Stimulated activated memory B cell treated with anti-CD40 and anti-IgM and Interleukin-4, amounts not matched to agents 10 μg/mL and 1 μg/mL and 100 μg/mL, for 72 hours (primary cell): ENCODE data around the gene CCZ1B.
"Not testable (repeated sequence)": the region's sequence is repeated elsewhere in the genome, so short reads cannot be mapped to it uniquely, and the experiment has no call there.

Experiments
- ATAC-seq: fragments of 150-1000 bp; cut with Tn5 transposase; 2 replicates; pipeline ENCODE4 v1.10.0; 2021
- H3K27ac Mint-ChIP-seq: one replicate; pipeline ENCODE4 v1.8.0; 2022; ENCODE audit warnings: mild to moderate bottlenecking, mixed read lengths
- H3K27me3 Mint-ChIP-seq: one replicate; pipeline ENCODE4 v1.8.0; 2022; ENCODE audit warnings: mixed read lengths
- H3K36me3 Mint-ChIP-seq: one replicate; pipeline ENCODE4 v1.8.0; 2022; ENCODE audit warnings: mixed read lengths
- H3K4me1 Mint-ChIP-seq: one replicate; pipeline ENCODE4 v1.8.0; 2022; ENCODE audit warnings: mixed read lengths
- H3K4me3 Mint-ChIP-seq: one replicate; pipeline ENCODE4 v1.8.0; 2022; ENCODE audit warnings: mild to moderate bottlenecking, moderate library complexity, mixed read lengths
- H3K9me3 Mint-ChIP-seq: one replicate; pipeline ENCODE4 v1.8.0; 2022; ENCODE audit warnings: mixed read lengths

CCZ1B gene

GRCh38 chr7:6843092-6843491, 17.0 kb upstream of the CCZ1B start:
- peaks cover 59% of the 10 kb centered on the region for H3K27me3 Mint-ChIP-seq
- H3K4me3 Mint-ChIP-seq, H3K9me3 Mint-ChIP-seq, ATAC-seq, H3K4me1 Mint-ChIP-seq, H3K27ac Mint-ChIP-seq, H3K36me3 Mint-ChIP-seq: not testable (repeated sequence)

- H3K36me3 Mint-ChIP-seq, H3K4me1 Mint-ChIP-seq, H3K4me3 Mint-ChIP-seq, ATAC-seq, H3K9me3 Mint-ChIP-seq, H3K27ac Mint-ChIP-seq: not testable (repeated sequence)
- H3K27me3 Mint-ChIP-seq = peaks cover 57% of the 10 kb centered on the region
Observed at GRCh38 chr7:6842278-6842921, 16.3 kb upstream of the CCZ1B start.

GRCh38 chr7:6837081-6837480, 11.0 kb upstream of the CCZ1B start:
- not testable (repeated sequence) for H3K9me3 Mint-ChIP-seq, H3K27ac Mint-ChIP-seq, H3K4me3 Mint-ChIP-seq, ATAC-seq, H3K4me1 Mint-ChIP-seq, H3K36me3 Mint-ChIP-seq
- H3K27me3 Mint-ChIP-seq = peaks cover 60% of the 10 kb centered on the region

- H3K4me3 Mint-ChIP-seq, H3K4me1 Mint-ChIP-seq, ATAC-seq, H3K9me3 Mint-ChIP-seq, H3K36me3 Mint-ChIP-seq, H3K27ac Mint-ChIP-seq: not testable (repeated sequence)
- H3K27me3 Mint-ChIP-seq = peaks cover 57% of the 10 kb centered on the region
Observed at GRCh38 chr7:6835521-6835920, 9.4 kb upstream of the CCZ1B start.

GRCh38 chr7:6833636-6834035, 7.6 kb upstream of the CCZ1B start:
- no peaks in the 10 kb centered on the region for H3K4me1 Mint-ChIP-seq
- H3K9me3 Mint-ChIP-seq = no peaks in the 10 kb centered on the region
- H3K36me3 Mint-ChIP-seq = no peaks in the 10 kb centered on the region
- H3K27me3 Mint-ChIP-seq = peaks cover 49% of the 10 kb centered on the region
- no peak overlapping the region for H3K27ac Mint-ChIP-seq
- no peak for ATAC-seq
- no peak overlapping the region for H3K4me3 Mint-ChIP-seq

GRCh38 chr7:6831018-6831725, 5.1 kb upstream of the CCZ1B start:
- Mint-ChIP-seq H3K4me3 (no peak overlapping the region), H3K4me1 (no peaks in the 10 kb centered on the region), H3K36me3 (no peaks in the 10 kb centered on the region), H3K9me3 (no peaks in the 10 kb centered on the region), H3K27me3 (peaks cover 32% of the 10 kb centered on the region), H3K27ac (no peak overlapping the region)
- no peak for ATAC-seq

- peaks cover 20% of the 10 kb centered on the region for H3K27me3 Mint-ChIP-seq
- ATAC-seq, H3K9me3 Mint-ChIP-seq, H3K4me3 Mint-ChIP-seq, H3K36me3 Mint-ChIP-seq, H3K27ac Mint-ChIP-seq, H3K4me1 Mint-ChIP-seq: not testable (repeated sequence)
Observed at GRCh38 chr7:6830026-6830425, 4.0 kb upstream of the CCZ1B start.

- not testable (repeated sequence) for H3K9me3 Mint-ChIP-seq, H3K27ac Mint-ChIP-seq, H3K4me1 Mint-ChIP-seq, H3K36me3 Mint-ChIP-seq, ATAC-seq, H3K4me3 Mint-ChIP-seq
- peaks cover 16% of the 10 kb centered on the region for H3K27me3 Mint-ChIP-seq
Observed at GRCh38 chr7:6829616-6830015, 3.5 kb upstream of the CCZ1B start.

- Mint-ChIP-seq H3K27ac (peak overlapping the region; percentile 92), H3K4me3 (peak overlapping the region; percentile 43), H3K27me3 (peaks cover 12% of the 10 kb centered on the region)
- not testable (repeated sequence) for H3K36me3 Mint-ChIP-seq, ATAC-seq, H3K4me1 Mint-ChIP-seq, H3K9me3 Mint-ChIP-seq
Observed at GRCh38 chr7:6827180-6827579, 1.1 kb upstream of the CCZ1B start.

GRCh38 chr7:6825236-6826125, 594 bp downstream of the CCZ1B start:
- Mint-ChIP-seq H3K4me3 (peak overlapping the region; percentile 62), H3K27ac (peak overlapping the region; percentile 92)
- peak; percentile 72 for ATAC-seq
- not testable (repeated sequence) for H3K27me3 Mint-ChIP-seq, H3K36me3 Mint-ChIP-seq, H3K4me1 Mint-ChIP-seq, H3K9me3 Mint-ChIP-seq

- H3K27ac Mint-ChIP-seq, H3K4me3 Mint-ChIP-seq, ATAC-seq, H3K27me3 Mint-ChIP-seq, H3K9me3 Mint-ChIP-seq, H3K4me1 Mint-ChIP-seq: not testable (repeated sequence)
- H3K36me3 Mint-ChIP-seq = peaks cover 23% of the 10 kb centered on the region
Observed at GRCh38 chr7:6821622-6822021, 4.5 kb downstream of the CCZ1B start.

- not testable (repeated sequence) for ATAC-seq, H3K9me3 Mint-ChIP-seq, H3K27ac Mint-ChIP-seq, H3K4me1 Mint-ChIP-seq, H3K27me3 Mint-ChIP-seq, H3K4me3 Mint-ChIP-seq
- peaks cover 21% of the 10 kb centered on the region for H3K36me3 Mint-ChIP-seq
Observed at GRCh38 chr7:6815470-6815869, 10.6 kb downstream of the CCZ1B start.

GRCh38 chr7:6813011-6813410, 13.1 kb downstream of the CCZ1B start:
- ATAC-seq, H3K9me3 Mint-ChIP-seq, H3K4me3 Mint-ChIP-seq, H3K27ac Mint-ChIP-seq, H3K27me3 Mint-ChIP-seq, H3K4me1 Mint-ChIP-seq: not testable (repeated sequence)
- peaks cover 14% of the 10 kb centered on the region for H3K36me3 Mint-ChIP-seq

GRCh38 chr7:6807959-6808358, 18.1 kb downstream of the CCZ1B start:
- H3K36me3 Mint-ChIP-seq, H3K27me3 Mint-ChIP-seq, H3K9me3 Mint-ChIP-seq, H3K4me3 Mint-ChIP-seq, H3K27ac Mint-ChIP-seq, ATAC-seq, H3K4me1 Mint-ChIP-seq: not testable (repeated sequence)

GRCh38 chr7:6807393-6807918, 18.6 kb downstream of the CCZ1B start:
- H3K36me3 Mint-ChIP-seq, ATAC-seq, H3K4me1 Mint-ChIP-seq, H3K27ac Mint-ChIP-seq, H3K9me3 Mint-ChIP-seq, H3K4me3 Mint-ChIP-seq, H3K27me3 Mint-ChIP-seq: not testable (repeated sequence)
